WTC11 (cell line): ENCODE data around the gene ABTB2. TPM values are rescaled to one million over a fixed set of nuclear protein-coding genes. Genes with fewer than 3 reads are reported as not detected.

ENCODE experiments used
- ATAC-seq: fragments of 200-7000 bp; cut with Tn5 transposase; 2 replicates; pipeline ENCODE4 v1.10.0; 2021; ENCODE audit warnings: mild to moderate bottlenecking, moderate library complexity
- CTCF ChIA-PET: fragments of 300-600 bp; sonication (Branson Sonifier 250); formaldehyde crosslinking; loops from one replicate; lab custom pipeline; 2021; ENCODE audit warnings: antibody characterized with exemption; lab: Charles Lee
- POLR2A ChIA-PET: fragments of 350-600 bp; sonication (Branson Sonifier 250); formaldehyde crosslinking; loops from one replicate; lab custom pipeline; 2021; ENCODE audit warnings: antibody characterized with exemption; lab: Charles Lee
- DNase-seq: peaks from one replicate; pipeline ENCODE4 v3.0.0; 2021; ENCODE audit warnings: low spot score
- H3K27ac Mint-ChIP-seq: 2 replicates; pipeline ENCODE4 v1.8.0; 2021; ENCODE audit warnings: mixed read lengths
- H3K27me3 Mint-ChIP-seq: 2 replicates; pipeline ENCODE4 v1.8.0; 2021; ENCODE audit warnings: low read depth, mild to moderate bottlenecking, moderate library complexity, mixed read lengths
- H3K36me3 Mint-ChIP-seq: 2 replicates; pipeline ENCODE4 v1.8.0; 2021; ENCODE audit warnings: mixed read lengths
- H3K4me1 Mint-ChIP-seq: 2 replicates; pipeline ENCODE4 v1.8.0; 2022; ENCODE audit warnings: mixed read lengths
- H3K4me3 Mint-ChIP-seq: 2 replicates; pipeline ENCODE4 v1.8.0; 2021; ENCODE audit warnings: mild to moderate bottlenecking, moderate library complexity, mixed read lengths
- H3K9me3 Mint-ChIP-seq: 2 replicates; pipeline ENCODE4 v1.8.0; 2021; ENCODE audit warnings: mixed read lengths
- ARID4B ChIP-seq: sonication (generic); formaldehyde crosslinking; IDR thresholded peaks from 2 replicates; pipeline ENCODE4 v1.8.0; 2023; ENCODE audit warnings: missing genetic modification reagents, mild to moderate bottlenecking, borderline replicate concordance
- E2F5 ChIP-seq: sonication (generic); formaldehyde crosslinking; IDR thresholded peaks from 2 replicates; pipeline ENCODE4 v1.8.1; 2022; ENCODE audit warnings: mild to moderate bottlenecking, moderate library complexity, missing genetic modification reagents
- HMGXB4 ChIP-seq: sonication (generic); formaldehyde crosslinking; IDR thresholded peaks from 2 replicates; pipeline ENCODE4 v1.8.1; 2023; ENCODE audit warnings: mild to moderate bottlenecking, moderate library complexity, missing genetic modification reagents
- JUN ChIP-seq: sonication (generic); formaldehyde crosslinking; IDR thresholded peaks from 2 replicates; pipeline ENCODE4 v1.8.0; 2023; ENCODE audit warnings: mild to moderate bottlenecking, missing genetic modification reagents
- KAT7 ChIP-seq: sonication (generic); formaldehyde crosslinking; IDR thresholded peaks from 2 replicates; pipeline ENCODE4 v1.8.1; 2023; ENCODE audit warnings: missing genetic modification reagents, mild to moderate bottlenecking, borderline replicate concordance
- MYBL2 ChIP-seq: sonication (generic); formaldehyde crosslinking; IDR thresholded peaks from 2 replicates; pipeline ENCODE4 v1.8.1; 2023; ENCODE audit warnings: mild to moderate bottlenecking, moderate library complexity, missing genetic modification reagents
- RELA ChIP-seq: sonication (generic); formaldehyde crosslinking; IDR thresholded peaks from 2 replicates; pipeline ENCODE4 v1.8.1; 2022; ENCODE audit warnings: missing genetic modification reagents, mild to moderate bottlenecking, borderline replicate concordance
- STAT6 ChIP-seq: sonication (generic); formaldehyde crosslinking; conservative IDR thresholded peaks from 2 replicates; pipeline ENCODE4 v1.8.1; 2023; ENCODE audit warnings: mild to moderate bottlenecking, low read depth, missing genetic modification reagents, moderate library complexity
- TCF7 ChIP-seq: sonication (generic); formaldehyde crosslinking; IDR thresholded peaks from 2 replicates; pipeline ENCODE4 v1.8.0; 2022; ENCODE audit warnings: mild to moderate bottlenecking, low read depth, missing genetic modification reagents, moderate library complexity
- ZNF121 ChIP-seq: sonication (generic); formaldehyde crosslinking; IDR thresholded peaks from 2 replicates; pipeline ENCODE4 v1.8.0; 2023; ENCODE audit warnings: missing genetic modification reagents
- ZNF138 ChIP-seq: sonication (generic); formaldehyde crosslinking; conservative IDR thresholded peaks from 2 replicates; pipeline ENCODE4 v1.8.1; 2022; ENCODE audit warnings: mild to moderate bottlenecking, moderate library complexity, missing genetic modification reagents
- ZNF232 ChIP-seq: sonication (generic); formaldehyde crosslinking; IDR thresholded peaks from 2 replicates; pipeline ENCODE4 v1.8.0; 2022; ENCODE audit warnings: mild to moderate bottlenecking, missing genetic modification reagents
- ZNF263 ChIP-seq: sonication (generic); formaldehyde crosslinking; IDR thresholded peaks from 2 replicates; pipeline ENCODE4 v1.8.1; 2022; ENCODE audit warnings: low read depth, mild to moderate bottlenecking, moderate library complexity, missing genetic modification reagents
- ZNF317 ChIP-seq: sonication (generic); formaldehyde crosslinking; IDR thresholded peaks from 2 replicates; pipeline ENCODE4 v1.8.1; 2023; ENCODE audit warnings: low read depth, mild to moderate bottlenecking, moderate library complexity, missing genetic modification reagents, borderline replicate concordance
- total RNA-seq: library from RNA; stranded (reverse); gene quantifications from 3 replicates; pipeline ENCODE4 v1.2.3, GENCODE V29; 2021
- TF ChIP-seq, protein P1 (sequence below): fragments of 200-600 bp; IDR thresholded peaks from 2 replicates; pipeline ENCODE4 v1.8.0; 2022; ENCODE audit warnings: antibody characterized with exemption
- TF ChIP-seq, protein P2 (sequence below): sonication (generic); formaldehyde crosslinking; IDR thresholded peaks from 2 replicates; pipeline ENCODE4 v1.8.1; 2023; ENCODE audit warnings: mild to moderate bottlenecking, missing genetic modification reagents
- TF ChIP-seq, protein P3 (sequence below): sonication (generic); formaldehyde crosslinking; IDR thresholded peaks from 2 replicates; pipeline ENCODE4 v1.8.1; 2023; ENCODE audit warnings: mild to moderate bottlenecking, missing genetic modification reagents

Gene ABTB2
- total RNA-seq, 1 experiment from 2014 or later, result 12.8 TPM

DNA sequence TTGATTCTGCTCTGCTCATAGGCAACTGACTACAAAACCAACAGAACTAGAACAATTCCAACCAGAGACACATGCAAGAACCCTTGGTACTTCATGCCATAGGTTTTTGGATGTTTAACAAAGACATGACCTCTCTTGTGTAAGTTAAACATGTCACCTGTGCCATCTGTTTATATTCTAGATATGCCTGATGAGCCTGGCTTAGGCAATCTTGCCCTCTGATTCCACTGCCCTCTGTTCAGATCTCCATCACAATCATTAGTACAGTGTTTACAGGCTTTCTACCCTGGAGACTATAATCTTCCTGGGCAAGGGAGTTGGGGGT is 40.8 kb downstream of the ABTB2 start:
- Mint-ChIP-seq H3K27me3 (no peaks in the 10 kb centered on the region), H3K4me1 (peaks cover 15% of the 10 kb centered on the region), H3K4me3 (no peak overlapping the region), H3K9me3 (no peaks in the 10 kb centered on the region), H3K36me3 (no peaks in the 10 kb centered on the region), H3K27ac (no peak overlapping the region; the same call in 1 of the 2 replicates)
- POLR2A ChIA-PET, result no interaction called here
- TF ChIP-seq ZNF317 (CRISPR knock-in tag), result no peak
- DNase-seq (no peak), ATAC-seq (no peak)
- CTCF ChIA-PET, result no interaction called here

DNA sequence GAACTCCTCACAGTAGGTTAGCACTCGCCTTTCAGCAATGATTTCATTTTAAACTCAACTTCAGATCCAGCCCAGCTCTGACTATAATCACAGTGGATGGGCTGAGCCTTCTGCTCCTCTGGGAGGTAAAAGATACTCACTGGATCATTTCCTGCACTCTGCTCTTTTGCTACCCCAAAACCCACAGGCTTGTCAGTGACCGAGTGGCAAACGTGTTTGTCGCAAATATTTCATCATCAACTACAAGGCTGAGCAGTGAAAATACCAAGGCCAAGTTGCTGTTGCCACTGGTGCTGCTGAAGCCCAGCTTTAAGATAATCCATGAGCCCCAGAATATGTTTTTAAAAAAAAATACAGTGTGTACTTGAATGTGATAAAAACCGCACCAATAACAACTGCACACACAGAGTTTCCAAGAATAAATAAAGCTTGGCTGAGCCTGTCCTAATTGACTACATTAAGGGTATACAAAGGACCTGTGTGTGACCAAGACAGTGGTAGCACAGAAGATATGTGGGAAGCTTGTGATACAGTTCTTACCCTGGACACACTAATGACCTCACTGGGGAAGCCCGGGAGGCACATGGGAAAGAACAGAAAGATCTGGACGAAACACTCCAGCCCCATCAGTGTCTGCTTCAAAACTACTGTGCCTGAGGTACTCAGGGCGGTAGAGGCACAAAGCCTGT is 41.3 kb downstream of the ABTB2 start:
- H3K27me3 Mint-ChIP-seq, result no peaks in the 10 kb centered on the region
- no peak overlapping the region for H3K4me3 Mint-ChIP-seq
- DNase-seq (no peak), ATAC-seq (no peak)
- ChIA-PET POLR2A (no interaction called here), CTCF (no interaction called here)
- no peaks in the 10 kb centered on the region for H3K9me3 Mint-ChIP-seq
- peaks cover 15% of the 10 kb centered on the region for H3K4me1 Mint-ChIP-seq
- no peaks in the 10 kb centered on the region for H3K36me3 Mint-ChIP-seq
- H3K27ac Mint-ChIP-seq, result no peak overlapping the region; the same call in 1 of the 2 replicates
- TF ChIP-seq STAT6 (no peak), ZNF138 (CRISPR knock-in tag) (no peak), ZNF232 (no peak), ZNF121 (no peak), ZNF263 (CRISPR knock-in tag) (no peak), ZNF317 (CRISPR knock-in tag) (no peak), RELA (no peak), JUN (CRISPR knock-in tag) (no peak), HMGXB4 (no peak), KAT7 (CRISPR knock-in tag) (no peak), TCF7 (CRISPR knock-in tag) (no peak), E2F5 (no peak), MYBL2 (CRISPR knock-in tag) (no peak), ARID4B (CRISPR knock-in tag) (no peak)
- TF ChIP-seq, protein P1, sequence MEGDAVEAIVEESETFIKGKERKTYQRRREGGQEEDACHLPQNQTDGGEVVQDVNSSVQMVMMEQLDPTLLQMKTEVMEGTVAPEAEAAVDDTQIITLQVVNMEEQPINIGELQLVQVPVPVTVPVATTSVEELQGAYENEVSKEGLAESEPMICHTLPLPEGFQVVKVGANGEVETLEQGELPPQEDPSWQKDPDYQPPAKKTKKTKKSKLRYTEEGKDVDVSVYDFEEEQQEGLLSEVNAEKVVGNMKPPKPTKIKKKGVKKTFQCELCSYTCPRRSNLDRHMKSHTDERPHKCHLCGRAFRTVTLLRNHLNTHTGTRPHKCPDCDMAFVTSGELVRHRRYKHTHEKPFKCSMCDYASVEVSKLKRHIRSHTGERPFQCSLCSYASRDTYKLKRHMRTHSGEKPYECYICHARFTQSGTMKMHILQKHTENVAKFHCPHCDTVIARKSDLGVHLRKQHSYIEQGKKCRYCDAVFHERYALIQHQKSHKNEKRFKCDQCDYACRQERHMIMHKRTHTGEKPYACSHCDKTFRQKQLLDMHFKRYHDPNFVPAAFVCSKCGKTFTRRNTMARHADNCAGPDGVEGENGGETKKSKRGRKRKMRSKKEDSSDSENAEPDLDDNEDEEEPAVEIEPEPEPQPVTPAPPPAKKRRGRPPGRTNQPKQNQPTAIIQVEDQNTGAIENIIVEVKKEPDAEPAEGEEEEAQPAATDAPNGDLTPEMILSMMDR, result no peak
- TF ChIP-seq, protein P2, sequence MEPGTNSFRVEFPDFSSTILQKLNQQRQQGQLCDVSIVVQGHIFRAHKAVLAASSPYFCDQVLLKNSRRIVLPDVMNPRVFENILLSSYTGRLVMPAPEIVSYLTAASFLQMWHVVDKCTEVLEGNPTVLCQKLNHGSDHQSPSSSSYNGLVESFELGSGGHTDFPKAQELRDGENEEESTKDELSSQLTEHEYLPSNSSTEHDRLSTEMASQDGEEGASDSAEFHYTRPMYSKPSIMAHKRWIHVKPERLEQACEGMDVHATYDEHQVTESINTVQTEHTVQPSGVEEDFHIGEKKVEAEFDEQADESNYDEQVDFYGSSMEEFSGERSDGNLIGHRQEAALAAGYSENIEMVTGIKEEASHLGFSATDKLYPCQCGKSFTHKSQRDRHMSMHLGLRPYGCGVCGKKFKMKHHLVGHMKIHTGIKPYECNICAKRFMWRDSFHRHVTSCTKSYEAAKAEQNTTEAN (CRISPR knock-in tag), result no peak
- TF ChIP-seq, protein P3, sequence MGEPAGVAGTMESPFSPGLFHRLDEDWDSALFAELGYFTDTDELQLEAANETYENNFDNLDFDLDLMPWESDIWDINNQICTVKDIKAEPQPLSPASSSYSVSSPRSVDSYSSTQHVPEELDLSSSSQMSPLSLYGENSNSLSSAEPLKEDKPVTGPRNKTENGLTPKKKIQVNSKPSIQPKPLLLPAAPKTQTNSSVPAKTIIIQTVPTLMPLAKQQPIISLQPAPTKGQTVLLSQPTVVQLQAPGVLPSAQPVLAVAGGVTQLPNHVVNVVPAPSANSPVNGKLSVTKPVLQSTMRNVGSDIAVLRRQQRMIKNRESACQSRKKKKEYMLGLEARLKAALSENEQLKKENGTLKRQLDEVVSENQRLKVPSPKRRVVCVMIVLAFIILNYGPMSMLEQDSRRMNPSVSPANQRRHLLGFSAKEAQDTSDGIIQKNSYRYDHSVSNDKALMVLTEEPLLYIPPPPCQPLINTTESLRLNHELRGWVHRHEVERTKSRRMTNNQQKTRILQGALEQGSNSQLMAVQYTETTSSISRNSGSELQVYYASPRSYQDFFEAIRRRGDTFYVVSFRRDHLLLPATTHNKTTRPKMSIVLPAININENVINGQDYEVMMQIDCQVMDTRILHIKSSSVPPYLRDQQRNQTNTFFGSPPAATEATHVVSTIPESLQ (CRISPR knock-in tag), result no peak
